K562 (cell line): Measurements from ENCODE around the gene OR1E2. TPM values are rescaled to one million over a fixed set of nuclear protein-coding genes. Genes with fewer than 3 reads are reported as not detected.

Source experiments
- HMG20B ChIP-seq: fragments of 250-450 bp; sonication (Bioruptor Pico); IDR thresholded peaks from 2 replicates; pipeline ENCODE4 v1.5.0; 2021; ENCODE audit warnings: mild to moderate bottlenecking
- KHSRP ChIP-seq: fragments of 450-650 bp; IDR thresholded peaks from 2 replicates; pipeline ENCODE4 v1.6.1; 2017
- MITF ChIP-seq: IDR thresholded peaks from 2 replicates; pipeline ENCODE4 v1.6.1; 2014; ENCODE audit warnings: antibody characterized with exemption
- MNT ChIP-seq, 2 experiments: fragments of 450-650 bp; conservative IDR thresholded peaks; 2 replicates each; pipeline ENCODE4 v1.6.1; 2017; ENCODE audit warnings: mild to moderate bottlenecking in 2 of 2, moderate library complexity in 2 of 2
- NEUROD1 ChIP-seq: fragments of 150-350 bp; IDR thresholded peaks from 2 replicates; pipeline ENCODE4 v1.6.1; 2014; ENCODE audit warnings: borderline replicate concordance, low read length, low read depth; ENCODE audit not compliant: partially characterized antibody
- POU5F1 ChIP-seq: fragments of 150-350 bp; IDR thresholded peaks from 2 replicates; pipeline ENCODE4 v1.6.1; 2014; ENCODE audit warnings: borderline replicate concordance, low read length, low read depth, mild to moderate bottlenecking; ENCODE audit not compliant: partially characterized antibody
- PRDM10 ChIP-seq: fragments of 450-650 bp; IDR thresholded peaks from 2 replicates; pipeline ENCODE4 v1.6.1; 2018; ENCODE audit not compliant: partially characterized antibody
- RBM34 ChIP-seq: fragments of 200-400 bp; formaldehyde crosslinking; IDR thresholded peaks from 2 replicates; pipeline ENCODE4 v1.6.1; 2018; ENCODE audit warnings: low read length, borderline replicate concordance; ENCODE audit not compliant: insufficient read depth
- ZNF512 ChIP-seq: IDR thresholded peaks from 2 replicates; pipeline ENCODE4 v1.6.1; 2016; ENCODE audit warnings: missing genetic modification characterization, missing compliant biosample characterization
- polyA plus RNA-seq, 8 experiments: library from polyadenylated mRNA; depleted of rRNA in 4 of 8; stranded (reverse) in 5 of 8; unstranded in 3 of 8; fragments of >200 nt; fragmentation: Nextera tagmentation in 2 of 8; fragmentation: Illumina TruSeq in 1 of 8; extraction: Ambion mirVana in 2 of 8; extraction: Trizol in 1 of 8; gene quantifications; 2 replicates each; pipeline versions ENCODE4 v1.2.1 to v1.2.3, GENCODE V29; 2011 to 2014; ENCODE audit warnings: inconsistent platforms in 1 of 8, missing spikeins in 1 of 8
- total RNA-seq, 7 experiments: library from RNA; depleted of rRNA in 6 of 7; stranded (reverse); fragments of >200 nt in 6 of 7; fragmentation: Illumina TruSeq in 2 of 7; extraction: Trizol in 2 of 7; gene quantifications; 2 replicates each; pipeline versions ENCODE4 v1.2.1 to v1.2.3, GENCODE V29; 2011 to 2021; ENCODE audit warnings: low replicate concordance in 1 of 7

The OR1E2 gene
- total and polyA plus RNA-seq, 9 of the 15 experiments (the other 6 are each of a cell fraction or from before 2014, with no cell fraction given): not detected

- TF ChIP-seq RBM34 (no peak), ZNF512 (tag) (no peak), PRDM10 (no peak), NEUROD1 (no peak), MNT (conservative IDR thresholded peaks at IDR 0.05) (no peak), HMG20B (CRISPR knock-in tag) (no peak), POU5F1 (no peak), MITF (no peak), KHSRP (no peak)
Measured at GRCh38 chr17:3475251-3475685, 41.6 kb upstream of the OR1E2 start (continued).
